ENCODE results near the gene ESYT2. TPM values are rescaled to one million over a fixed set of nuclear protein-coding genes. Genes with fewer than 3 reads are reported as not detected.
A peak's percentile ranks its signal among the peaks of the same experiment; 100 is the strongest.

ESYT2 gene
- total and polyA plus RNA-seq, 2 of the 4 experiments (the other 2 are of a cell fraction) = 26.7 to 69.9 TPM

- no peak overlapping the region for H4K5ac ChIP-seq (ENCODE audit: low read depth, low read length)
- no peak overlapping the region for H2BK20ac ChIP-seq (ENCODE audit: low read depth, low read length)
- H3K23ac ChIP-seq (ENCODE audit: low read depth, low read length) = no peak overlapping the region
- peak; percentile 32 for ATAC-seq (ENCODE audit: low read depth)
- no peaks in the 10 kb centered on the region for H3K9me3 ChIP-seq (ENCODE audit: control insufficient read depth, insufficient read depth, low read length)
- H3K36me3 ChIP-seq (ENCODE audit: control insufficient read depth, insufficient read depth, low read length) = no peaks in the 10 kb centered on the region
- peak overlapping the region; percentile 37; the same call in 1 of the 2 replicates for H3K9ac ChIP-seq (ENCODE audit: low read depth, low read length)
- no peak overlapping the region for H3K14ac ChIP-seq (replicated peaks; ENCODE audit: low read depth, low read length)
- H4K20me1 ChIP-seq (ENCODE audit: insufficient read depth, low read length) = no peaks in the 10 kb centered on the region
- H3K4me1 ChIP-seq (ENCODE audit: control insufficient read depth, insufficient read depth, low read length) = no peaks in the 10 kb centered on the region
- H3K4me2 ChIP-seq (ENCODE audit: low read depth, low read length) = peak overlapping the region; percentile 78
- WGBS, 2 experiments (ENCODE audit: extremely low coverage in 2 of 2, insufficient read length in 1 of 2) = no CpG with 5 or more reads among the region's 1 CpG
- no peak overlapping the region for H2AFZ ChIP-seq (replicated peaks; ENCODE audit: low read length, poor library complexity)
- H3K9me1 ChIP-seq (ENCODE audit: insufficient read depth, low read length) = no peaks in the 10 kb centered on the region
- no peak for DNase-seq
- TF ChIP-seq CHD1 (IDR thresholded peaks at IDR 0.05; ENCODE audit: low read depth, low read length) = no peak
- TF ChIP-seq RFX5 (IDR thresholded peaks at IDR 0.05; ENCODE audit: low read depth, low read length) = no peak
- no peak for TF ChIP-seq MAFK (IDR thresholded peaks at IDR 0.05; ENCODE audit: low read depth, low read length)
- TF ChIP-seq BHLHE40 (IDR thresholded peaks at IDR 0.05; ENCODE audit: low read depth, low read length) = no peak
- no peak overlapping the region for H2AK5ac ChIP-seq (ENCODE audit: low read depth, low read length)
- no peak overlapping the region for H4K8ac ChIP-seq (ENCODE audit: low read depth in 2 of 2, low read length in 2 of 2)
- no peak overlapping the region for H2BK5ac ChIP-seq (ENCODE audit: low read depth, low read length, poor library complexity, severe bottlenecking)
- H3K4me3 ChIP-seq (ENCODE audit: insufficient read depth, low read depth, low read length) = no peak overlapping the region
- H4K91ac ChIP-seq (ENCODE audit: insufficient read depth, low read depth, low read length) = no peak overlapping the region
- ChIA-PET CTCF (interaction anchor here (0.6 kb wide), 1 partner anchor 9 kb away, joined by 3 read pairs; the partner anchor contains the start of gene DYNC2I1), POLR2A (ENCODE audit: unreplicated experiment) (interaction anchor here (0.6 kb wide), 1 partner anchor 17 kb away, joined by 3 read pairs; no protein-coding TSS in a partner anchor)
- no TSS peak for BruUV-seq (replicated peaks)
- no peak overlapping the region for H3K27ac ChIP-seq (ENCODE audit: insufficient read depth, low read length)
- in situ Hi-C loops (cut with MboI; ENCODE audit: low sequenced_read_pairs) (no loop called here), dilution Hi-C loops (cut with HindIII; ENCODE audit: low sequenced_read_pairs, unreplicated experiment) (no loop called here), intact Hi-C loops (cut with micrococcal nuclease) (no loop called here)
- H3K4ac ChIP-seq (ENCODE audit: low read depth, low read length) = no peak overlapping the region
- no peak overlapping the region for H2BK120ac ChIP-seq (ENCODE audit: low read depth, low read length)
- no peak overlapping the region for H3K56ac ChIP-seq (ENCODE audit: extremely low read depth, insufficient read depth, low read length)
- H3K27me3 ChIP-seq (ENCODE audit: control insufficient read depth, insufficient read depth, low read length) = peaks cover 3% of the 10 kb centered on the region; the same call in 1 of the 2 replicates
- peak overlapping the region; percentile 36; the same call in 1 of the 2 replicates for H3K18ac ChIP-seq (ENCODE audit: low read depth, low read length)
- no peak overlapping the region for H2BK15ac ChIP-seq (ENCODE audit: low read depth, low read length)
- H3K79me1 ChIP-seq (ENCODE audit: low read depth in 1 of 2, low read length in 2 of 2) = no peaks in the 10 kb centered on the region
- no peak overlapping the region for H2AK9ac ChIP-seq (replicated peaks; ENCODE audit: low read depth, low read length, poor library complexity)
These were observed 18.1 kb upstream of the ESYT2 start for GRCh38 chr7:158847451-158847866.
